PC-9 (cell line): ENCODE measurements around the gene ACSM6. TPM values are rescaled to one million over a fixed set of nuclear protein-coding genes. Genes with fewer than 3 reads are reported as not detected.
A peak's percentile ranks its signal among the peaks of the same experiment; 100 is the strongest.

Experiments used
- BruUV-seq: library from RNA; stranded (reverse); fragments of 400-500 nt; replicated peaks from 2 replicates; lab custom pipeline; 2021; lab: Mats Ljungman, UMichigan
- CTCF ChIA-PET: fragments of 300-600 bp; sonication (Branson Sonifier 250); formaldehyde crosslinking; loops from one replicate; lab custom pipeline; 2022; ENCODE audit warnings: antibody characterized with exemption; lab: Charles Lee
- POLR2A ChIA-PET: fragments of 300-600 bp; sonication (Branson Sonifier 250); formaldehyde crosslinking; loops from one replicate; lab custom pipeline; 2022; ENCODE audit warnings: antibody characterized with exemption; ENCODE audit not compliant: unreplicated experiment; lab: Charles Lee
- DNase-seq, 2 experiments: peaks; one replicate each; pipeline versions ENCODE4 v3.0.0 to v3.0.0-alpha.2; 2015 to 2022; ENCODE audit warnings: mixed read lengths in 1 of 2
- H2AFZ ChIP-seq: fragments of 200-600 bp; sonication (generic); 2 replicates; pipeline ENCODE4 v1.8.1; 2017; ENCODE audit warnings: antibody characterized with exemption
- H3F3A ChIP-seq: fragments of 200-600 bp; sonication (generic); 2 replicates; pipeline ENCODE4 v1.8.1; 2017; ENCODE audit warnings: antibody characterized with exemption, mild to moderate bottlenecking, low read depth; ENCODE audit not compliant: insufficient read depth
- H3K27ac ChIP-seq: fragments of 200-600 bp; sonication (generic); 2 replicates; pipeline ENCODE4 v1.6.1; 2016; ENCODE audit warnings: mixed run types
- H3K27me3 ChIP-seq: fragments of 200-600 bp; sonication (generic); 2 replicates; pipeline ENCODE4 v1.6.1; 2016; ENCODE audit warnings: low read depth, mixed run types; ENCODE audit not compliant: insufficient read depth
- H3K36me3 ChIP-seq: fragments of 200-600 bp; sonication (generic); 2 replicates; pipeline ENCODE4 v1.6.1; 2016; ENCODE audit warnings: low read depth, mixed run types
- H3K4me1 ChIP-seq: fragments of 200-600 bp; sonication (generic); replicated peaks from 2 replicates; pipeline ENCODE4 v1.6.1; 2016; ENCODE audit warnings: mixed run types; ENCODE audit not compliant: insufficient read depth
- H3K4me2 ChIP-seq: fragments of 200-600 bp; sonication (generic); 2 replicates; pipeline ENCODE4 v1.6.1; 2017; ENCODE audit warnings: mixed run types
- H3K4me3 ChIP-seq: fragments of 200-600 bp; sonication (generic); 2 replicates; pipeline ENCODE4 v1.6.1; 2016; ENCODE audit warnings: mixed run types
- H3K79me2 ChIP-seq: fragments of 200-600 bp; sonication (generic); 2 replicates; pipeline ENCODE4 v1.6.1; 2017; ENCODE audit warnings: low read depth, mixed run types
- H3K9me2 ChIP-seq: fragments of 200-600 bp; sonication (generic); 2 replicates; pipeline ENCODE4 v1.8.1; 2017; ENCODE audit warnings: mild to moderate bottlenecking; ENCODE audit not compliant: insufficient read depth
- H3K9me3 ChIP-seq: fragments of 200-600 bp; sonication (generic); 2 replicates; pipeline ENCODE4 v1.8.1; 2016; ENCODE audit warnings: low read depth; ENCODE audit not compliant: insufficient read depth
- H4K20me1 ChIP-seq: fragments of 200-600 bp; sonication (generic); 2 replicates; pipeline ENCODE4 v1.8.1; 2017; ENCODE audit not compliant: insufficient read depth
- EZH2 ChIP-seq: fragments of 200-600 bp; sonication (generic); IDR thresholded peaks from 2 replicates; pipeline ENCODE4 v1.8.0; 2017; ENCODE audit warnings: antibody characterized with exemption, low read depth
- intact Hi-C: fragments of 100-400 bp; cut with micrococcal nuclease; formaldehyde crosslinking; loops from one replicate; pipeline ENCODE4 v1.10.0; 2022; ENCODE audit not compliant: unreplicated experiment
- total RNA-seq: library from RNA; stranded (reverse); gene quantifications from 2 replicates; pipeline ENCODE4 v1.2.3, GENCODE V29; 2021
- TF ChIP-seq, protein P1 (sequence below): fragments of 200-600 bp; sonication (generic); conservative IDR thresholded peaks from 2 replicates; pipeline ENCODE4 v1.6.1; 2017; ENCODE audit warnings: mixed run types, antibody characterized with exemption, mild to moderate bottlenecking, moderate library complexity

ACSM6 gene
- total RNA-seq, 1 experiment from 2014 or later: not detected

- Histone ChIP-seq H3K4me1 (peaks cover 21% of the 10 kb centered on the region), H3K36me3 (no peaks in the 10 kb centered on the region; the same call in 1 of the 2 replicates), H4K20me1 (no peaks in the 10 kb centered on the region), H3K4me2 (no peak overlapping the region), H3K79me2 (no peaks in the 10 kb centered on the region), H3F3A (peaks cover 19% of the 10 kb centered on the region), H3K27ac (no peak overlapping the region), H3K4me3 (no peak overlapping the region), H3K9me2 (no peaks in the 10 kb centered on the region), H3K27me3 (no peaks in the 10 kb centered on the region), H2AFZ (no peak overlapping the region), H3K9me3 (no peaks in the 10 kb centered on the region)
- no peak for TF ChIP-seq EZH2
- TF ChIP-seq, protein P1, sequence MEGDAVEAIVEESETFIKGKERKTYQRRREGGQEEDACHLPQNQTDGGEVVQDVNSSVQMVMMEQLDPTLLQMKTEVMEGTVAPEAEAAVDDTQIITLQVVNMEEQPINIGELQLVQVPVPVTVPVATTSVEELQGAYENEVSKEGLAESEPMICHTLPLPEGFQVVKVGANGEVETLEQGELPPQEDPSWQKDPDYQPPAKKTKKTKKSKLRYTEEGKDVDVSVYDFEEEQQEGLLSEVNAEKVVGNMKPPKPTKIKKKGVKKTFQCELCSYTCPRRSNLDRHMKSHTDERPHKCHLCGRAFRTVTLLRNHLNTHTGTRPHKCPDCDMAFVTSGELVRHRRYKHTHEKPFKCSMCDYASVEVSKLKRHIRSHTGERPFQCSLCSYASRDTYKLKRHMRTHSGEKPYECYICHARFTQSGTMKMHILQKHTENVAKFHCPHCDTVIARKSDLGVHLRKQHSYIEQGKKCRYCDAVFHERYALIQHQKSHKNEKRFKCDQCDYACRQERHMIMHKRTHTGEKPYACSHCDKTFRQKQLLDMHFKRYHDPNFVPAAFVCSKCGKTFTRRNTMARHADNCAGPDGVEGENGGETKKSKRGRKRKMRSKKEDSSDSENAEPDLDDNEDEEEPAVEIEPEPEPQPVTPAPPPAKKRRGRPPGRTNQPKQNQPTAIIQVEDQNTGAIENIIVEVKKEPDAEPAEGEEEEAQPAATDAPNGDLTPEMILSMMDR: no peak
- ChIA-PET POLR2A (no interaction called here), CTCF (no interaction called here)
- intact Hi-C loops: loop anchor here (10.0 kb wide), 1 partner anchor 277 kb away; no protein-coding TSS in a partner anchor
- no peak for DNase-seq
- BruUV-seq: no TSS peak
These were observed 47.5 kb downstream of the ACSM6 start for GRCh38 chr10:95241533-95241932.

DNA sequence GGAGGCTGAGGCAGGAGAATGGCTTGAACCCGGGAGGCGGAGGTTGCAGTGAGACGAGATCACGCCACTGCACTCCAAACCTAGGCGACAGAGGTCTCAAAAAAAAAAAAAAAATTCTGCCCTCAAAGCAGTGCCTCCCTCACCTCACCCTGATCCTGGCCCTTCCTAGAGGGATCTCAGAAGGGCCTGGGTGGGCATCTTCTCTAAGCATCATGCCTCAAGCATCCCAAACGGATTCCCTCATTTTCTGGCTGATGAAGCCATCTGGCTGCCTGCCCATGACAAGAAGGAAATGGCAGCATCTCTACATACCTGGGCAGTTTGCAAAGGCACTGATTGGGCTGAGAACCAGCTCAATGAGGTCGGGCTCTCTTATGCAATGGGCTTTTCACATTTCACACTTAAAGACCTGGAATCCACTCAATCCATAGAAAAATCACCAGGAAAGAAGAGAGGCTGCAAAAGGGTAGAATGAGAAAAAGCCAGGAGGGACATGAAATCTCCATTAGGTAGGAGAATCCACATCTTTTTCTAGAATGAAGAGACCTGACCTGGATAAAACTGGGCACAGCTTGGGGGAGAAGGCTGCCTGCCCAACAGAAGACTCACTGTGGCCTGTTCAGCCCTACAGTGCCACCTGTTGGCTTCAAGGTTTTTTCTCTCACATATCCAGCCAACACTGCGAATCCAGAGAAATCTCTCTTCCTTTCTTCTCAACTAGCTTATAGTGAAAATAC lies 48.7 kb downstream of the ACSM6 start:
- no peaks in the 10 kb centered on the region for H3K27me3 ChIP-seq
- H3K27ac ChIP-seq: no peak overlapping the region
- CTCF ChIA-PET: interaction anchor here (0.5 to 2.0 kb wide), 3 partner anchors 31 to 60 kb away, joined by 3 to 25 read pairs (median 9); no protein-coding TSS in a partner anchor
- H3K9me3 ChIP-seq: no peaks in the 10 kb centered on the region
- DNase-seq: peak in 1 of 2 experiments; percentile 41
- intact Hi-C loops: loop anchor here (1.0 to 10.0 kb wide), 5 partner anchors 34 to 278 kb away; no protein-coding TSS in a partner anchor
- BruUV-seq: no TSS peak
- TF ChIP-seq, protein P1: peak; percentile 72
- no peak for TF ChIP-seq EZH2
- H2AFZ ChIP-seq: no peak overlapping the region
- H3K4me1 ChIP-seq: peaks cover 20% of the 10 kb centered on the region
- no peak overlapping the region for H3K4me3 ChIP-seq
- no peaks in the 10 kb centered on the region for H3K36me3 ChIP-seq
- H4K20me1 ChIP-seq: no peaks in the 10 kb centered on the region
- no peaks in the 10 kb centered on the region for H3K9me2 ChIP-seq
- POLR2A ChIA-PET: interaction anchor here (0.6 kb wide), 1 partner anchor 41 kb away, joined by 3 read pairs; no protein-coding TSS in a partner anchor
- H3K4me2 ChIP-seq: no peak overlapping the region
- H3F3A ChIP-seq: peaks cover 17% of the 10 kb centered on the region; the same call in 1 of the 2 replicates
- H3K79me2 ChIP-seq: no peaks in the 10 kb centered on the region

- no peak for DNase-seq
- Histone ChIP-seq H2AFZ (no peak overlapping the region), H3K79me2 (no peaks in the 10 kb centered on the region), H3K9me2 (no peaks in the 10 kb centered on the region), H3K4me1 (peaks cover 19% of the 10 kb centered on the region; the same call in 1 of the 2 replicates), H3K4me3 (no peak overlapping the region), H3K9me3 (no peaks in the 10 kb centered on the region), H3F3A (peaks cover 19% of the 10 kb centered on the region; the same call in 1 of the 2 replicates), H3K4me2 (no peak overlapping the region), H4K20me1 (no peaks in the 10 kb centered on the region), H3K27me3 (no peaks in the 10 kb centered on the region), H3K27ac (no peak overlapping the region), H3K36me3 (no peaks in the 10 kb centered on the region)
- BruUV-seq: no TSS peak
- ChIA-PET CTCF (interaction anchor here (0.5 to 2.0 kb wide), 3 partner anchors 21 to 60 kb away, joined by 3 to 25 read pairs (median 3); no protein-coding TSS in a partner anchor), POLR2A (no interaction called here)
- intact Hi-C loops: loop anchor here (1.0 to 10.0 kb wide), 5 partner anchors 34 to 278 kb away; no protein-coding TSS in a partner anchor
- TF ChIP-seq, protein P1: no peak
- no peak for TF ChIP-seq EZH2
These were observed 49.2 kb downstream of the ACSM6 start for GRCh38 chr10:95243318-95243617.
